Testis (tissue), 3 donors: ENCODE data around the gene TRAF7. TPM values are rescaled to one million over a fixed set of nuclear protein-coding genes. Genes with fewer than 3 reads are reported as not detected.

Experiments
- DNase-seq: peaks from one replicate; pipeline ENCODE4 v3.0.0-alpha.2; 2019
- H3K27ac ChIP-seq, 2 donors: fragments of 200-600 bp; sonication (generic); one replicate each; pipeline ENCODE4 v1.5.1; 2019
- H3K27me3 ChIP-seq: fragments of 200-600 bp; sonication (generic); one replicate; pipeline ENCODE4 v1.5.1; 2019
- H3K36me3 ChIP-seq: fragments of 200-600 bp; sonication (generic); one replicate; pipeline ENCODE4 v1.5.1; 2017; ENCODE audit warnings: low read depth; ENCODE audit errors: missing control alignments
- H3K4me1 ChIP-seq: fragments of 200-600 bp; sonication (generic); one replicate; pipeline ENCODE4 v1.5.1; 2019
- H3K4me3 ChIP-seq, 2 donors: fragments of 200-600 bp; sonication (generic); one replicate each; pipeline ENCODE4 v1.5.1; 2017 to 2019
- H3K9me3 ChIP-seq: fragments of 200-600 bp; sonication (generic); one replicate; pipeline ENCODE4 v1.5.1; 2017
- CTCF ChIP-seq, 3 experiments: fragments of 450-650 bp in 2 of 3; fragments of 200-600 bp in 1 of 3; sonication (generic) in 1 of 3; IDR thresholded peaks; one replicate each; pipeline ENCODE4 v1.5.1; 2016 to 2019; ENCODE audit warnings: antibody characterized with exemption in 3 of 3, mild to moderate bottlenecking in 2 of 3, moderate library complexity in 1 of 3
- POLR2A ChIP-seq: fragments of 450-650 bp; IDR thresholded peaks from one replicate; pipeline ENCODE4 v1.6.1; 2017; ENCODE audit warnings: antibody characterized with exemption, mild to moderate bottlenecking, moderate library complexity
- WGBS, 2 donors: methylation state at CpG; one replicate each; pipeline ENCODE4 v1.1.5; 2018; 5-methylcytosine and 5-hydroxymethylcytosine counted together
- intact Hi-C: fragments of 100-400 bp; cut with DNase I; formaldehyde crosslinking; loops from one replicate; pipeline ENCODE4 v1.15.1; 2023; ENCODE audit warnings: low total_unique reads
- polyA plus RNA-seq: library from polyadenylated mRNA; stranded (reverse); fragments of 350-450 nt; fragmentation: Illumina TruSeq; extraction: RNeasy Lipid Tissue Mini Kit (QIAGEN cat#74804); gene quantifications from one replicate; pipeline ENCODE4 v1.2.3, GENCODE V29; 2014; ENCODE audit warnings: low read depth, low replicate concordance; ENCODE audit not compliant: insufficient read depth
- total RNA-seq, 2 donors: library from RNA; depleted of rRNA; stranded (reverse); fragments of >200 nt; gene quantifications; one replicate each; pipeline ENCODE4 v1.2.3, GENCODE V29; 2016

Gene TRAF7
- total and polyA plus RNA-seq, 3 donors from 2014 or later: 36.0 to 46.1 (median 44.6) TPM

- intact Hi-C loops: no loop called here
- Histone ChIP-seq H3K36me3 (no peaks in the 10 kb centered on the region), H3K27me3 (no peaks in the 10 kb centered on the region), H3K9me3 (no peaks in the 10 kb centered on the region), H3K27ac (no peak overlapping the region), H3K4me3 (no peak overlapping the region), H3K4me1 (no peaks in the 10 kb centered on the region)
- WGBS, 2 donors: 91% methylated on average over 36 of the region's 46 CpGs; no CpG with 5 or more reads in 1 of the 2 donors
- TF ChIP-seq POLR2A (no peak), CTCF (IDR thresholded peaks at IDR 0.05) (no peak)
- no peak for DNase-seq
Measured at GRCh38 chr16:2180962-2181923, 25.7 kb downstream of the TRAF7 start.

- Histone ChIP-seq H3K36me3 (no peaks in the 10 kb centered on the region), H3K27ac (no peak overlapping the region), H3K4me1 (no peaks in the 10 kb centered on the region), H3K4me3 (no peak overlapping the region), H3K9me3 (no peaks in the 10 kb centered on the region), H3K27me3 (no peaks in the 10 kb centered on the region)
- 89 to 95% methylated on average over 7 to 20 of the region's 20 CpGs for WGBS, 2 donors
- intact Hi-C loops: no loop called here
- TF ChIP-seq POLR2A (no peak), CTCF (IDR thresholded peaks at IDR 0.05) (no peak)
- no peak for DNase-seq
Measured at GRCh38 chr16:2181952-2182351, 26.4 kb downstream of the TRAF7 start.

GRCh38 chr16:2183671-2184070, 28.1 kb downstream of the TRAF7 start:
- Histone ChIP-seq H3K36me3 (no peaks in the 10 kb centered on the region), H3K4me3 (no peak overlapping the region), H3K27me3 (no peaks in the 10 kb centered on the region), H3K4me1 (no peaks in the 10 kb centered on the region), H3K27ac (no peak overlapping the region), H3K9me3 (no peaks in the 10 kb centered on the region)
- TF ChIP-seq POLR2A: no peak
- no peak for TF ChIP-seq CTCF (IDR thresholded peaks at IDR 0.05)
- intact Hi-C loops: no loop called here
- WGBS, 2 donors: 91 to 94% methylated on average over 12 to 30 of the region's 30 CpGs
- DNase-seq: no peak

GRCh38 chr16:2184346-2184745, 28.8 kb downstream of the TRAF7 start:
- WGBS, 2 donors: 89 to 91% methylated on average over 15 to 19 of the region's 19 CpGs
- Histone ChIP-seq H3K4me3 (no peak overlapping the region), H3K27ac (no peak overlapping the region), H3K36me3 (no peaks in the 10 kb centered on the region), H3K27me3 (no peaks in the 10 kb centered on the region), H3K4me1 (no peaks in the 10 kb centered on the region), H3K9me3 (no peaks in the 10 kb centered on the region)
- intact Hi-C loops: no loop called here
- no peak for DNase-seq
- TF ChIP-seq POLR2A (no peak), CTCF (IDR thresholded peaks at IDR 0.05) (no peak)
